GM08714 (cell line): ENCODE data around the gene NCOA1.

Experiments used
- H3K4me3 ChIP-seq: fragments of 200-500 bp; sonication (Bioruptor generic); 2 replicates; pipeline ENCODE4 v1.5.1; 2014; ENCODE audit warnings: mild to moderate bottlenecking, low read length, inconsistent platforms
- ZNF274 ChIP-seq: IDR thresholded peaks from 2 replicates; pipeline ENCODE4 v1.6.1; 2012; ENCODE audit warnings: mild to moderate bottlenecking, low read depth, low read length

Gene NCOA1

GRCh38 chr2:24489465-24490180 lies 1.4 kb upstream of the NCOA1 start:
- peak overlapping the region; percentile 87; the same call in 1 of the 2 replicates for H3K4me3 ChIP-seq

GRCh38 chr2:24490181-24490689 lies 819 bp upstream of the NCOA1 start:
- TF ChIP-seq ZNF274: no peak
- H3K4me3 ChIP-seq: peak overlapping the region; percentile 87

More at GRCh38 chr2:24489465-24490180, 1.4 kb upstream of the NCOA1 start:
- TF ChIP-seq ZNF274: no peak

GRCh38 chr2:24491542-24492420 lies 727 bp downstream of the NCOA1 start:
- peak overlapping the region; percentile 75 for H3K4me3 ChIP-seq
- no peak for TF ChIP-seq ZNF274

- no peak for TF ChIP-seq ZNF274
- H3K4me3 ChIP-seq: peak overlapping the region; percentile 75
Observed at GRCh38 chr2:24492421-24493279, 1.6 kb downstream of the NCOA1 start.

GRCh38 chr2:24493713-24494112 lies 2.7 kb downstream of the NCOA1 start:
- no peak overlapping the region; the same call in 1 of the 2 replicates for H3K4me3 ChIP-seq
- no peak for TF ChIP-seq ZNF274

- no peak for TF ChIP-seq ZNF274
- H3K4me3 ChIP-seq: no peak overlapping the region
Observed at GRCh38 chr2:24494410-24494809, 3.4 kb downstream of the NCOA1 start.

- TF ChIP-seq ZNF274: no peak
- no peak overlapping the region for H3K4me3 ChIP-seq
Observed at GRCh38 chr2:24495451-24495850, 4.4 kb downstream of the NCOA1 start.

GRCh38 chr2:24496959-24497358 lies 5.9 kb downstream of the NCOA1 start:
- H3K4me3 ChIP-seq: no peak overlapping the region
- no peak for TF ChIP-seq ZNF274

- no peak for TF ChIP-seq ZNF274
- H3K4me3 ChIP-seq: no peak overlapping the region
Observed at GRCh38 chr2:24497685-24498084, 6.6 kb downstream of the NCOA1 start.

GRCh38 chr2:24498121-24498520 lies 7.1 kb downstream of the NCOA1 start:
- TF ChIP-seq ZNF274: no peak
- H3K4me3 ChIP-seq: no peak overlapping the region

GRCh38 chr2:24501813-24502212 lies 10.8 kb downstream of the NCOA1 start:
- H3K4me3 ChIP-seq: no peak overlapping the region
- no peak for TF ChIP-seq ZNF274

- TF ChIP-seq ZNF274: no peak
Observed at GRCh38 chr2:24505534-24506275, 14.7 kb downstream of the NCOA1 start.

GRCh38 chr2:24507549-24507948 lies 16.5 kb downstream of the NCOA1 start:
- TF ChIP-seq ZNF274: no peak
- H3K4me3 ChIP-seq: no peak overlapping the region

More at GRCh38 chr2:24505534-24506275, 14.7 kb downstream of the NCOA1 start:
- H3K4me3 ChIP-seq: no peak overlapping the region
